Measurements from ENCODE around the gene PODN.

Gene PODN

GRCh38 chr1:53090227-53091147 is 28.5 kb downstream of the PODN start:
- DNase-seq (ENCODE audit: low spot score): no peak

DNA sequence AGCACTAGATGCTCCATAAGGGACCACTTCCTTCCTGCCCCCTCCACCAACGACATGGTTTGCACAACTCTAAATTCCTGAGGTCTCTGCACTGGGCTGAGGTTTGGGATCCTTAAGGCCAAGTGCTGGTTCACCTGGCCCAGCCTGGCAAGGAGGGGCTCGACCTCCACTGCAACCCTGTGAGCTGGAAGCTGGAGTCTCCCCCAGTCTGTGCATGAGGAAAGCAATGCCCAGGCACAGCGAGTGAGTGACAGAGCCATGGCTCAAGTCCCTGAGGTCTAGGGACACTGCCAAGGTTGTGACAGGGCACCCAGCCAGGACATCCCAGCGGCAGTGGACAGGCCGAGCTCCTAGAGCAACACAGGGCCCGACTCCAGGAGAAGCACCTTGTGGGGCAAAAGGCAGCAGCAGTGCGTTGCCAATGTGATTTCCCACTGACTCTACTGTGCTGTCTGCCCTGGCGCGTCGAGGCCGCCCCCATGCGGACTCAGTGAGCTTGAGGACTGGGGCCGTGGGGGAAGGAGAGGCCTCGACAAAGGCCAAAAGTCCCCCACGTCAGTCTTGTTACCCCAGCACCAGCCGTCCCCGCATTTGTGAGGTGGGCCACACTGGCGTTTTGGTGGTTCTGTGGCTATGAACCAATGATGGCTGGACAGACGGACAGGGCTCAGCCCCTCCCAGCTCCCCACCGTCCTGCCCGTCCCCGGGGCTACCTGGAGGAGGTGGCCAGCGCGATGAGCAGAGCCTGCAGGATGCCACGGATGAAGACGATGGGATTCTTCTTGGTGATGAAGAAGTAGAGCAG is 30.0 kb downstream of the PODN start:
- no peak for DNase-seq (ENCODE audit: low spot score)

- DNase-seq (ENCODE audit: low spot score): no peak
Observed at GRCh38 chr1:53092659-53093450, 30.8 kb downstream of the PODN start.

DNA sequence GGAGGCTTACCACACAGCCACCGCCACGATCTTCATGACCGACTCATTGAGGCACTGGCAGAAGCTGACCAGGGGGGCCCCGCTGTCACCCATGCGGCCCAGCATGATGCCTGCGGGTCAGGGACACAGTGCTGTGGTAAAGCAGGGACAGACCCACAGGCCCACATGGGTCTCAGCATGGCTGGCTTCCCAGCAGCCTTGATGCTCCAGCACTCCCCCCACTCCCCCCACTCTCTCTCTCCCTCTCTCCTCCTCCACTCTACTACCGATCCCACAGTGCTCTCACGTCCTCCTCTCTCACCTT is 31.4 kb downstream of the PODN start:
- DNase-seq (ENCODE audit: low spot score): no peak

DNA sequence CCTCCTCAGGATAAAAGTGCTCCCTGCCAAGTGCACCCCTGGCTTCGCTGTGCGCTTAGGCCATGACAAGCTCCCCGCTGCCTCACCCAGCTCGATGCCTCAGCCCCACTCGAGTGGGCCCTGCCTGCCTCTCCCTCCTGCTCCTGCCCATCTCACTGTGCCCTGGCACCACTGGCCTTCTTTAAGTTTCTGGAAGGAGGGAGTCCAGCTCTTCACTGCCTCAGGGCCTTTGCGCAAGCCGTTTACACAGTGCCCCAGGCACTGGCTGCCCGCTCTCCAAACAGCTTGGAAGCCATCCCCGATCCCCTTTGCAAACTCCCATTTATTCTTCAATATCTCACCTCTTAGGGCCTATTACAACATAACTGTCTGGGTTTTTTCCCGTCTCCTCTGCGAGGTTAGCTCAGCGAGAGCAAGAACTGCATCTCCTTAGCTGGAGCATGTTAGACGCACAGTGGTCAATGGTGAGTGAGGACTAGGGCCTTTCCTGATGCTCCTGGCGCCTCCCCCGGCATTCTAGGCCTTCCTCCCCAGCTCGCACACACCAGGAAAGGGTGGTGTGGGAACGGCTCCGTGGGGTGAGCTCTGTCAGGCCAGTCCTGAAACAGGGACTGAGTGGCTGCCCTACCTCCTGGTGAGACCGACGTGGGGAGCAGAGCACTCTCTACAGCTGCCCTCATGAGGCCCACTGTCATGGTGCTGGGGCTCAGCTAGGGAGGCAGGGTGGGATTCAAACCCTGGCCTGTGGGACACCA is 31.9 kb downstream of the PODN start:
- DNase-seq (ENCODE audit: low spot score): no peak

DNA sequence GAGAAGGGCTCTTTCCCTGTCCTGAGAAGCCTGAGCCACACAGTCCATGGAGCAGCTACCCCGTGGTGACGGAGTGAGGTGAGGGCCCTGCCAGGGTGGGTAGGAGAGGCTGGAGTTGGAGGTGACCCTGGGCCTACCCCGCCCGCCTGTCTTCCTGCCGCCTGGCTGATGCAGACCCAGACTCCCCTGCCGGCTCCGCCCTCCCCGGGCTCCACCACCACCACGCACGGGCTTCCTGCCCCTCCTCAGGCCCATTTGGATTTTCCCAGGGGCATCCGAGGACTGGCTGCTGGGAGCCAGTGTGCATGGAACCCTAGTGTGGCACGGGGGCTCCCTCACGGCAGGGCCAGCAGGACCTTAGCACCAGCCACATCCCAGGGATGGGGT is 32.5 kb downstream of the PODN start:
- no peak for DNase-seq (ENCODE audit: low spot score)

DNA sequence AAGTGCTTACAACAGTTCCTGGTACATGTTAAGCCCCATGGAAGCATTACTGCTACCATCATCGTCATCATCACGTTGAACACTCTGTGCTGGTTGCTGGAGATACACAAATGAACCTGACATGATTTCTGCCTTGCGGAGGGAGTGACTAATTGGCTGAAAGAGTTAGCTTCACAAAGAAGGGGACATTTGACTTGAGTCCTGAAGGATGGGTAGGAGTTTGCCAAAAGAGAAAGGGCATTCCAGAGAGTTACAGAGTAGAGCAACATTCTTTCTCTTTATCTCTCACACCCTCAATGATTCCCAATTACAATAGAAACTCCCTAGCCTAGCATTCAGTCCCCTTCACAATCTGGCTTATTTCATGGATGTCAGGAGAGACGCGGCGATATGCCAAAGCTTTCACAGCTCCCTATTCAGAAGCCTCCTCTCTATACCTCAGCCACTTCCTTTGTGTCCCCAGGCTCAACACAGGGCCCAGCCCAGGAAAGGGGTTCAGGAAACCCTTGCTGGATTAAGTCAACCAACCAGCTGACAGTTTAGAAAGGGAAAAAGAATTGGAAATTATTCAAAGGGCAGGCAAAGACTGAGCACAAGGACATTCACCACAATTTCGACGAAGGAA is 42.4 kb downstream of the PODN start:
- no peak for DNase-seq (ENCODE audit: low spot score)

GRCh38 chr1:53107090-53107489 is 45.1 kb downstream of the PODN start:
- no peak for DNase-seq (ENCODE audit: low spot score)

DNA sequence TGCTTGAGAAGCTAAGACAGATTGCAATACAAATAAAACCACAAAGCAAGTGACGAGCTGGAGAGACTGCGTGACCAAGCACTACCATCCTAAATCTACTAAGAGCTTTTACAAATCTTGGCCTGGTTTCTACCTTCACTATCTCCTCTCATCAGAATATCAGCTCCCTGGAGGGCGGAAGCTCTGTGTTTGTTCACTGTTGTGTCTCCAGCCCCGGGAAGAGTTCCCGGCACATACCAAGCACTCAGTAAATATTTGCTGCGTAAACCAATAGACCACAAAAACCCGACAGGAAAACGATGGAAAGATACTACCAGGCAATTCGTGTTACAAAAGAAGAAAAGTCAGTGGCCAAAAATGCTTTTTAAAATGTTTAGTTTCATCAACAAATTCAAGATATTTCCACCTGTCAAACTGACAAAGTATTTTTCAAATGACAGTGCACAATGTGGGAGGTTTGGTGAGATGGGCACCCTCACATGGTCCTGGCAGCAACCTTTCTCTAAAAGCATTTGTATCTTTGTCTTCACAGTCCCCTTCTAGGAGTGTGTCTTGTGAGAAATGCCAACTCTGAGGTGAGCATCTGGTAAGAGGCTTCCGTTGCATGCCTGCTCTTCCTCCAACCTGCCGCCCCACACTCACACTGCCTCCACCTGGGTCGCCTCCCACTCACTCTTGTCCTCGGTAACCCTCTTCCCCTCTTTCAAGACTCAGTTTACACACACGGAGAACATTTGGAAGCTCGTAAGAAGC is 45.7 kb downstream of the PODN start:
- no peak for DNase-seq (ENCODE audit: low spot score)

GRCh38 chr1:53108646-53109580 is 46.9 kb downstream of the PODN start:
- DNase-seq (ENCODE audit: low spot score): no peak

DNA sequence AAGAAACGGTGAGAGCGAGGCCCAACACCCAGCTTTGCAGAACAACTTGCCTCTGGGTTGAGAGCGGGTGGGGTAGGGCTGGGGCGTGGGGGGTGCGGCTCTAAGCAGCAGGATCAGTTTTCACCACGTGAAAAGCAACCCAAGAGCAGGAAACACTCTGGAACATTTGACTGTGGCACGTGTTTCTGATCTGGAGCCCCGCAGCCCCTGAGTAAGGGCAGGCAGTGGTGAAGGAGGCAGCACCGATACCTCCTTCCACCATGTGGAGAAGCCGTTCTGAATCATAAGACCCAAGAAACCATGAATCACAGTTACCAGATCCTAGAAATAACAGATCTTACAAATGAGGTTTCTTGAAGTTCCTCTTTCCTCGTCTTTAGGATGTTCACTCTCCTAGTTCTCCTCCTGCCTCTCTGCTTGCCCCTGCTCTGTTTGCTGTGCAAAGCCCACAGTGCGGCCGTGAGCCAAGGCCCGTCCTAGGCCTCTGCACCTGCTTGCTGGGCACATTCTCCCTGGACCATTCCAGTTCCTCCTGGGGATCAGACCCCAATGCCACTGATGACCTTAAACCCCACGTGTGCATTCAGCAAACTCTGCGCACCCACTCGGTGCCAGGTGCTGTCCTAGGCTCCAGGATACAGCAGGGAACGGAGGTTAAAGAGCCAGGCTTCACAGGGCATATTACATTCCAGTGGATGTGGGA is 48.5 kb downstream of the PODN start:
- no peak for DNase-seq (ENCODE audit: low spot score)

DNA sequence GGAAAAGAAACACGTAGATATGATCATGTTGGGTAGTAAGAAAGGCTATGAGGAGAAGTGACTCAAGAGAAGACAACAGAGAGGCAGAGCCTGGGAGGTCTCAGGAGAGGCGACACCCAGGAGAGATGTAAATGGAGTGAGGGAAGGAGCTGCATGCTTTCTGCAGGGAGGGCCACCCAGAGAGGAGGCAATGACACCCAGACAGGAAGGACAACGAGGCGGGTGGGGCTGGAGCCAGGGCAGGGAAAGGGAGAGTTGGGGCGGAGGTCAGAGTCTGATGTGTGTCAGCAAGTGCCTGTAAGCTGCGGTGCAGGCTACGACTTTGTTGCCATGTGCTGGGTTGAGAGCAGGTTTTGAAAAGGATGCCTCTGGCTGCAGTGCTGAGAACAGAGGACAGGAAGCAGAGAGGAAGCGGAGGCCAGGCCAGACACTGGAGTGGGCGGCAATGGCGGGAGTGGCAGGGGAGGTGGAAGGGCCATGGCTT is 49.1 kb downstream of the PODN start:
- DNase-seq (ENCODE audit: low spot score): no peak

DNA sequence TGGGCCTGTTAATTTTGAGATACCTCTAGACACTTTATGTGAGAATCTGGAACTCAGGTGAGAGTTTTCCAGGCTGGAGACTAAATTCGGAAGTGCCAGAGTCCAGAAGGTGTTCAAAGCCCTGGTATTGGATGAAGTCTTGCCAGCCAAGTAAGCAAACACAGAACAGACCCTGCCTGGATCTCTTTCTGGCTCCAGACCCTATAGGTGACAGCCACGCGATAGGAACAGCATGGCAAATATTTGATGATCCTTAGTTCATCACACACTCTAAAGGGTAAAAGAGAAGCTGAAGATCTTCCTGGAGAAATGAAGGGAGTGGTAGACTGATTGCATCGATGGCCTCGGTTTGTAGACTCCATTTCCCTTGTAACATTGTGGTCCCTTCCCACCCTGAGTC is 49.7 kb downstream of the PODN start:
- no peak for DNase-seq (ENCODE audit: low spot score)

GRCh38 chr1:53112271-53112774 is 50.3 kb downstream of the PODN start:
- DNase-seq (ENCODE audit: low spot score): no peak

DNA sequence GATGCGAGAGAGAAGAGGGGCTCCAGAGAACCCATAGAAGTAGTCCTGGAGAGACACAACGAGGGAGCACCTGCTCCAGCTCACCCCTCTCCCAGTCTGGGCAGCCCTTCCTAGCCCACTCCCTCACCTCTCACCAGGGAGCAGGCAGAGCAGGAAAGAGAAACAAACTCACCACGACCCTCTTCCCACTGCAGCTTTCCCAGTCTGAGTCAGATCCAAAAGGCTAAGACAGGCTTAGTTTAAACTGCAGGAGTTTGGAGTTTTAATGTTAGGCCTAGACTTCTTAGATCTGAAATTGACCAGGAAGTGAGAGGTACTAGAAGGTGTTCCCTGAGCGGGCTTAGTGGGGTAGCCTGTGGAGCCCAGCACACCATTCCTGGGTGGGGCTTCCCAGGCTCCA is 50.8 kb downstream of the PODN start:
- no peak for DNase-seq (ENCODE audit: low spot score)

GRCh38 chr1:53114090-53114489 is 52.1 kb downstream of the PODN start:
- DNase-seq (ENCODE audit: low spot score): no peak

GRCh38 chr1:53114581-53115400 is 52.8 kb downstream of the PODN start:
- DNase-seq (ENCODE audit: low spot score): no peak
